ENCODE measurements around the gene JAK2.

DNA sequence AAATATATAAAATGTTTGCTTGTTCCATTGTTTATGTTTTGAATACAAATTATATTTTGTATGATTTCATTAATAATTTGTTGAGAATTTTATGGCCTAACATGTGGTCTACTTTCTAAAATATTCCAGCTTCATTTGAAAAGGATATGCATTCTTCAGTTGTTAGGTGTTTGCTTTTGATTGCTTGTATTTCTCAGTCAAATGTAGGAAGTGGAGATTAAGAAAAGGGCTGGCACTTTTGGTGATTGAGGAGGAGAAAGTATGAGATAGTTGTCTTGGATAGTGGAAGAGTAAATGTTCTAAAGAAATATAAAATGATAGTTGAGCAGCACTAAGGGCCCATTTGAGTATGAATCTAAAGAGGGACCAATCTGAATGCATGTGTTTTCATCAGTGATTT is 23.1 kb downstream of the JAK2 start:
- TF ChIP-seq, protein P1, sequence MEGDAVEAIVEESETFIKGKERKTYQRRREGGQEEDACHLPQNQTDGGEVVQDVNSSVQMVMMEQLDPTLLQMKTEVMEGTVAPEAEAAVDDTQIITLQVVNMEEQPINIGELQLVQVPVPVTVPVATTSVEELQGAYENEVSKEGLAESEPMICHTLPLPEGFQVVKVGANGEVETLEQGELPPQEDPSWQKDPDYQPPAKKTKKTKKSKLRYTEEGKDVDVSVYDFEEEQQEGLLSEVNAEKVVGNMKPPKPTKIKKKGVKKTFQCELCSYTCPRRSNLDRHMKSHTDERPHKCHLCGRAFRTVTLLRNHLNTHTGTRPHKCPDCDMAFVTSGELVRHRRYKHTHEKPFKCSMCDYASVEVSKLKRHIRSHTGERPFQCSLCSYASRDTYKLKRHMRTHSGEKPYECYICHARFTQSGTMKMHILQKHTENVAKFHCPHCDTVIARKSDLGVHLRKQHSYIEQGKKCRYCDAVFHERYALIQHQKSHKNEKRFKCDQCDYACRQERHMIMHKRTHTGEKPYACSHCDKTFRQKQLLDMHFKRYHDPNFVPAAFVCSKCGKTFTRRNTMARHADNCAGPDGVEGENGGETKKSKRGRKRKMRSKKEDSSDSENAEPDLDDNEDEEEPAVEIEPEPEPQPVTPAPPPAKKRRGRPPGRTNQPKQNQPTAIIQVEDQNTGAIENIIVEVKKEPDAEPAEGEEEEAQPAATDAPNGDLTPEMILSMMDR (IDR thresholded peaks at IDR 0.05; ENCODE audit: low read depth, low read length, poor library complexity, severe bottlenecking), result no peak
- no peak for TF ChIP-seq EZH2phosphoT487 (IDR thresholded peaks at IDR 0.05; ENCODE audit: borderline replicate concordance, low read length)

Measured in DOHH2 (cell line).